Astrocyte (in vitro differentiated cells and primary cell): Measurements from ENCODE around the gene FSIP1.

ENCODE experiments used
- EZH2 ChIP-seq: IDR thresholded peaks from 2 replicates; pipeline ENCODE4 v1.6.1; 2012; ENCODE audit warnings: mild to moderate bottlenecking, low read length, inconsistent platforms; ENCODE audit not compliant: insufficient read depth
- TF ChIP-seq, protein P1 (sequence below): IDR thresholded peaks from 2 replicates; pipeline ENCODE4 v1.5.1; 2011; ENCODE audit warnings: low read depth, mild to moderate bottlenecking, inconsistent platforms, low read length, moderate library complexity; ENCODE audit not compliant: insufficient read depth

DNA sequence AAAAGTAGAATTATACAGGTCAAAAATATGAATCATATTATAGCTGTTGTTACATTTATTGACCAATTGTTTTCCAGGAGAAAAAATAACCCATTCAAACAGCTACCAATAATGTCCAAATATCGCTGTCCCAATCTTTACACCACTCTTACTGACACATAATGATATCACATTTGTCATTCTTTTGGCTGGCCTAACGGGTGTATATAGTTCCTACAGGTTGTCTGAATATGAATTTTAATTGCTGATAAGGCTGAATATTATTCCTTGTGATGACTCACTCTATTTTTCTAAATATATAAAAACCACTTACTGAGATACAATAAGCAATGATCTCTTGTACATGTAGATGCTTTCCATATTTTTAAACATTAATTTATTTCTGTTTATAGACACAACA lies 76.4 kb downstream of the FSIP1 start:
- TF ChIP-seq, protein P1, sequence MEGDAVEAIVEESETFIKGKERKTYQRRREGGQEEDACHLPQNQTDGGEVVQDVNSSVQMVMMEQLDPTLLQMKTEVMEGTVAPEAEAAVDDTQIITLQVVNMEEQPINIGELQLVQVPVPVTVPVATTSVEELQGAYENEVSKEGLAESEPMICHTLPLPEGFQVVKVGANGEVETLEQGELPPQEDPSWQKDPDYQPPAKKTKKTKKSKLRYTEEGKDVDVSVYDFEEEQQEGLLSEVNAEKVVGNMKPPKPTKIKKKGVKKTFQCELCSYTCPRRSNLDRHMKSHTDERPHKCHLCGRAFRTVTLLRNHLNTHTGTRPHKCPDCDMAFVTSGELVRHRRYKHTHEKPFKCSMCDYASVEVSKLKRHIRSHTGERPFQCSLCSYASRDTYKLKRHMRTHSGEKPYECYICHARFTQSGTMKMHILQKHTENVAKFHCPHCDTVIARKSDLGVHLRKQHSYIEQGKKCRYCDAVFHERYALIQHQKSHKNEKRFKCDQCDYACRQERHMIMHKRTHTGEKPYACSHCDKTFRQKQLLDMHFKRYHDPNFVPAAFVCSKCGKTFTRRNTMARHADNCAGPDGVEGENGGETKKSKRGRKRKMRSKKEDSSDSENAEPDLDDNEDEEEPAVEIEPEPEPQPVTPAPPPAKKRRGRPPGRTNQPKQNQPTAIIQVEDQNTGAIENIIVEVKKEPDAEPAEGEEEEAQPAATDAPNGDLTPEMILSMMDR = no peak
- TF ChIP-seq EZH2 = no peak
